AG04450 (cell line): Measurements from ENCODE around the gene VIPR1. TPM values are rescaled to one million over a fixed set of nuclear protein-coding genes. Genes with fewer than 3 reads are reported as not detected.

ENCODE experiments used
- CTCF ChIA-PET: fragments of 300-600, 350-600 bp; formaldehyde crosslinking; extraction: SDS; loops from one replicate; lab custom pipeline; 2022; ENCODE audit warnings: antibody characterized with exemption, inconsistent platforms; lab: Charles Lee
- POLR2A ChIA-PET: fragments of 350-600 bp; formaldehyde crosslinking; extraction: SDS; loops from one replicate; lab custom pipeline; 2021; ENCODE audit warnings: antibody characterized with exemption, inconsistent platforms; lab: Yijun Ruan, JAX
- DNase-seq: peaks from one replicate; pipeline ENCODE4 v3.0.0-alpha.2; 2011; ENCODE audit warnings: low read depth, low spot score
- H3K27ac ChIP-seq: one replicate; pipeline ENCODE4 v1.5.1; 2012; ENCODE audit warnings: low read depth, low read length, control low read depth
- H3K27me3 ChIP-seq: one replicate; pipeline ENCODE4 v1.6.0; 2012; ENCODE audit warnings: low read length; ENCODE audit not compliant: control insufficient read depth, insufficient read depth
- H3K4me3 ChIP-seq: 2 replicates; pipeline ENCODE4 v1.5.1; 2011; ENCODE audit warnings: mild to moderate bottlenecking, low read depth, low read length, control low read depth
- H3K9me3 ChIP-seq: 2 replicates; pipeline ENCODE4 v1.5.1; 2012; ENCODE audit warnings: low read length; ENCODE audit not compliant: control insufficient read depth, insufficient read depth
- CTCF ChIP-seq: IDR thresholded peaks from 2 replicates; pipeline ENCODE4 v1.5.1; 2011; ENCODE audit warnings: low read depth, low read length, control low read depth, inconsistent platforms
- polyA plus RNA-seq: library from polyadenylated mRNA; depleted of rRNA; stranded (reverse); fragments of >200 nt; gene quantifications from 2 replicates; pipeline ENCODE4 v1.2.3, GENCODE V29; 2011

VIPR1 gene
- polyA plus RNA-seq, 1 experiment: not detected

- H3K27ac ChIP-seq: no peak overlapping the region
- no peak for DNase-seq
- CTCF ChIA-PET: no interaction called here
- peaks cover 7% of the 10 kb centered on the region for H3K27me3 ChIP-seq
- H3K4me3 ChIP-seq: no peak overlapping the region
- no peaks in the 10 kb centered on the region for H3K9me3 ChIP-seq
- TF ChIP-seq CTCF: no peak
- POLR2A ChIA-PET: no interaction called here
Observed at GRCh38 chr3:42529468-42529867, 27.0 kb downstream of the VIPR1 start.

GRCh38 chr3:42530073-42530472 lies 27.6 kb downstream of the VIPR1 start:
- no peak for TF ChIP-seq CTCF
- CTCF ChIA-PET: no interaction called here
- DNase-seq: no peak
- no peaks in the 10 kb centered on the region for H3K9me3 ChIP-seq
- H3K27ac ChIP-seq: no peak overlapping the region
- no peak overlapping the region for H3K4me3 ChIP-seq
- peaks cover 7% of the 10 kb centered on the region for H3K27me3 ChIP-seq
- POLR2A ChIA-PET: no interaction called here

GRCh38 chr3:42531470-42531869 lies 29.0 kb downstream of the VIPR1 start:
- Histone ChIP-seq H3K4me3 (no peak overlapping the region), H3K9me3 (no peaks in the 10 kb centered on the region), H3K27me3 (peaks cover 10% of the 10 kb centered on the region), H3K27ac (no peak overlapping the region)
- POLR2A ChIA-PET: no interaction called here
- no peak for DNase-seq
- CTCF ChIA-PET: no interaction called here
- TF ChIP-seq CTCF: no peak

GRCh38 chr3:42532229-42532628 lies 29.8 kb downstream of the VIPR1 start:
- H3K4me3 ChIP-seq: no peak overlapping the region
- H3K27me3 ChIP-seq: peaks cover 8% of the 10 kb centered on the region
- POLR2A ChIA-PET: no interaction called here
- CTCF ChIA-PET: no interaction called here
- TF ChIP-seq CTCF: no peak
- no peak overlapping the region for H3K27ac ChIP-seq
- no peaks in the 10 kb centered on the region for H3K9me3 ChIP-seq
- DNase-seq: no peak

GRCh38 chr3:42533161-42533897 lies 30.9 kb downstream of the VIPR1 start:
- no peak overlapping the region for H3K27ac ChIP-seq
- POLR2A ChIA-PET: no interaction called here
- CTCF ChIA-PET: interaction anchor here (6.1 kb wide), 1 partner anchor 14 kb away, joined by 29 read pairs; no protein-coding TSS in a partner anchor
- no peak for TF ChIP-seq CTCF
- DNase-seq: no peak
- no peaks in the 10 kb centered on the region for H3K9me3 ChIP-seq
- H3K4me3 ChIP-seq: no peak overlapping the region
- peaks cover 14% of the 10 kb centered on the region for H3K27me3 ChIP-seq
